HepG2 (cell line): Measurements from ENCODE around the gene RAB15. TPM values are rescaled to one million over a fixed set of nuclear protein-coding genes. Genes with fewer than 3 reads are reported as not detected.

Source experiments
- FOXA1 ChIP-seq, 2 experiments: fragments of 450-650 bp in 1 of 2; sonication (generic) in 1 of 2; formaldehyde crosslinking in 1 of 2; IDR thresholded peaks; 2 replicates each; pipeline versions ENCODE4 v1.4.0 to v1.6.1; 2016 to 2020; ENCODE audit warnings: missing genetic modification reagents in 1 of 2
- FOXO1 ChIP-seq: sonication (generic); formaldehyde crosslinking; IDR thresholded peaks from 2 replicates; pipeline ENCODE4 v1.4.0; 2020; ENCODE audit warnings: missing genetic modification reagents
- GTF3A ChIP-seq: sonication (generic); formaldehyde crosslinking; conservative IDR thresholded peaks from 2 replicates; pipeline ENCODE4 v1.4.0; 2020; ENCODE audit warnings: mild to moderate bottlenecking, missing genetic modification reagents
- HES4 ChIP-seq: sonication (generic); formaldehyde crosslinking; IDR thresholded peaks from 2 replicates; pipeline ENCODE4 v1.9.0; 2021; ENCODE audit warnings: mild to moderate bottlenecking, missing genetic modification reagents, borderline replicate concordance
- MAFK ChIP-seq, 2 experiments: IDR thresholded peaks in 1 of 2; conservative IDR thresholded peaks in 1 of 2; 2 replicates each; pipeline ENCODE4 v1.6.1; 2011; ENCODE audit warnings: improper control_type of control experiment in 2 of 2, low read length in 2 of 2
- MIER3 ChIP-seq: IDR thresholded peaks from 2 replicates; pipeline ENCODE4 v1.6.1; 2016; ENCODE audit warnings: missing compliant biosample characterization, borderline replicate concordance
- MYPOP ChIP-seq: sonication (generic); formaldehyde crosslinking; IDR thresholded peaks from 2 replicates; pipeline ENCODE4 v1.8.1; 2023; ENCODE audit warnings: mild to moderate bottlenecking, moderate library complexity, missing genetic modification reagents
- MZF1 ChIP-seq: sonication (generic); formaldehyde crosslinking; IDR thresholded peaks from 2 replicates; pipeline ENCODE4 v1.8.1; 2023; ENCODE audit warnings: mild to moderate bottlenecking, missing genetic modification reagents, borderline replicate concordance
- ONECUT2 ChIP-seq: sonication (generic); formaldehyde crosslinking; IDR thresholded peaks from 2 replicates; pipeline ENCODE4 v1.4.0; 2020; ENCODE audit warnings: missing genetic modification reagents
- POLR2A ChIP-seq, 2 experiments: IDR thresholded peaks; 2 replicates each; pipeline ENCODE4 v1.6.1; 2011; ENCODE audit warnings: low read depth in 2 of 2, low read length in 2 of 2, mild to moderate bottlenecking in 1 of 2, moderate library complexity in 1 of 2; ENCODE audit not compliant: insufficient read depth in 1 of 2
- REPIN1 ChIP-seq: sonication (generic); formaldehyde crosslinking; IDR thresholded peaks from 2 replicates; pipeline ENCODE4 v1.8.0; 2022; ENCODE audit warnings: missing genetic modification reagents, low read depth, mild to moderate bottlenecking, borderline replicate concordance
- SMAD9 ChIP-seq: sonication (generic); formaldehyde crosslinking; IDR thresholded peaks from 2 replicates; pipeline ENCODE4 v1.5.1; 2020; ENCODE audit warnings: mild to moderate bottlenecking, missing genetic modification reagents
- SRSF9 ChIP-seq: fragments of 200-400 bp; formaldehyde crosslinking; IDR thresholded peaks from 2 replicates; pipeline ENCODE4 v1.6.1; 2018; ENCODE audit warnings: borderline replicate concordance, mild to moderate bottlenecking, low read depth, low read length; ENCODE audit not compliant: insufficient read depth, poor library complexity, severe bottlenecking
- TCF7 ChIP-seq: sonication (generic); IDR thresholded peaks from 2 replicates; pipeline ENCODE4 v1.6.1; 2016; ENCODE audit warnings: antibody characterized with exemption, low read depth
- TP53 ChIP-seq: sonication (generic); formaldehyde crosslinking; conservative IDR thresholded peaks from 2 replicates; pipeline ENCODE4 v1.4.0; 2020; ENCODE audit warnings: missing genetic modification reagents
- ZBTB14 ChIP-seq: sonication (generic); formaldehyde crosslinking; IDR thresholded peaks from 2 replicates; pipeline ENCODE4 v1.4.0; 2020; ENCODE audit warnings: missing genetic modification reagents
- ZNF335 ChIP-seq: sonication (generic); formaldehyde crosslinking; IDR thresholded peaks from 2 replicates; pipeline ENCODE4 v1.4.0; 2020; ENCODE audit warnings: missing genetic modification reagents
- ZNF614 ChIP-seq: IDR thresholded peaks from 2 replicates; pipeline ENCODE4 v1.6.1; 2018; ENCODE audit warnings: missing biosample characterization, missing genetic modification reagents, inconsistent platforms, borderline replicate concordance
- ZNF672 ChIP-seq: sonication (generic); formaldehyde crosslinking; IDR thresholded peaks from 2 replicates; pipeline ENCODE4 v1.8.1; 2022; ENCODE audit warnings: missing genetic modification reagents
- ZNF800 ChIP-seq: sonication (generic); formaldehyde crosslinking; IDR thresholded peaks from 2 replicates; pipeline ENCODE4 v1.4.0; 2020; ENCODE audit warnings: missing genetic modification reagents
- ZNF883 ChIP-seq: sonication (generic); formaldehyde crosslinking; IDR thresholded peaks from 2 replicates; pipeline ENCODE4 v1.5.1; 2020; ENCODE audit warnings: mild to moderate bottlenecking, missing genetic modification reagents; ENCODE audit errors: not compliant biosample characterization
- polyA plus RNA-seq, 8 experiments: library from polyadenylated mRNA; depleted of rRNA in 3 of 8; stranded (reverse) in 7 of 8; unstranded in 1 of 8; fragments of >200 nt; fragmentation: Illumina TruSeq in 4 of 8; extraction: Trizol in 4 of 8; gene quantifications; 2 replicates each; pipeline versions ENCODE4 v1.2.1 to v1.2.3, GENCODE V29; 2011 to 2016; ENCODE audit warnings: low read depth in 4 of 8, missing spikeins in 1 of 8, mixed read lengths in 1 of 8; ENCODE audit not compliant: insufficient read depth in 1 of 8
- total RNA-seq, 5 experiments: library from RNA; depleted of rRNA; stranded (reverse); fragments of >200 nt; fragmentation: Illumina TruSeq; extraction: Trizol; gene quantifications; 2 replicates each; pipeline ENCODE4 v1.2.3, GENCODE V29; 2016; ENCODE audit warnings: low read depth in 1 of 5
- TF ChIP-seq, protein P1 (sequence below): sonication (generic); formaldehyde crosslinking; IDR thresholded peaks from 2 replicates; pipeline ENCODE4 v1.9.0; 2021; ENCODE audit warnings: missing genetic modification reagents, borderline replicate concordance
- TF ChIP-seq, protein P2 (sequence below): sonication (generic); formaldehyde crosslinking; conservative IDR thresholded peaks from 2 replicates; pipeline ENCODE4 v1.5.0; 2020; ENCODE audit warnings: missing genetic modification reagents

The RAB15 gene
- total and polyA plus RNA-seq, 2 of the 13 experiments (the other 11 are each of a cell fraction or from before 2014, with no cell fraction given): 7.4 to 18.5 TPM

- TF ChIP-seq ZBTB14 (CRISPR knock-in tag): no peak
- TF ChIP-seq FOXA1 (IDR thresholded peaks at IDR 0.05): no peak
- no peak for TF ChIP-seq FOXA1 (CRISPR knock-in tag; IDR thresholded peaks at IDR 0.05)
- no peak for TF ChIP-seq REPIN1 (CRISPR knock-in tag)
- no peak for TF ChIP-seq ONECUT2 (CRISPR knock-in tag)
- TF ChIP-seq ZNF800: no peak
- TF ChIP-seq HES4: 0 out of 2 replicates have a peak, but pooled peaks have one; percentile 68
- no peak for TF ChIP-seq GTF3A (CRISPR knock-in tag)
- no peak for TF ChIP-seq SRSF9
- TF ChIP-seq TP53 (CRISPR knock-in tag): no peak
- no peak for TF ChIP-seq FOXO1 (CRISPR knock-in tag)
- no peak for TF ChIP-seq ZNF672
- no peak for TF ChIP-seq ZNF883 (CRISPR knock-in tag)
- TF ChIP-seq POLR2A (IDR thresholded peaks at IDR 0.05; ENCODE audit: insufficient read depth in 1 of 2, low read depth in 2 of 2, low read length in 2 of 2): peak; percentile 60 to 74
- TF ChIP-seq, protein P1, sequence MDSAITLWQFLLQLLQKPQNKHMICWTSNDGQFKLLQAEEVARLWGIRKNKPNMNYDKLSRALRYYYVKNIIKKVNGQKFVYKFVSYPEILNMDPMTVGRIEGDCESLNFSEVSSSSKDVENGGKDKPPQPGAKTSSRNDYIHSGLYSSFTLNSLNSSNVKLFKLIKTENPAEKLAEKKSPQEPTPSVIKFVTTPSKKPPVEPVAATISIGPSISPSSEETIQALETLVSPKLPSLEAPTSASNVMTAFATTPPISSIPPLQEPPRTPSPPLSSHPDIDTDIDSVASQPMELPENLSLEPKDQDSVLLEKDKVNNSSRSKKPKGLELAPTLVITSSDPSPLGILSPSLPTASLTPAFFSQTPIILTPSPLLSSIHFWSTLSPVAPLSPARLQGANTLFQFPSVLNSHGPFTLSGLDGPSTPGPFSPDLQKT: no peak
- no peak for TF ChIP-seq TCF7
- TF ChIP-seq MYPOP (CRISPR knock-in tag): no peak
- TF ChIP-seq MZF1 (CRISPR knock-in tag): no peak
- no peak for TF ChIP-seq SMAD9 (CRISPR knock-in tag)
- no peak for TF ChIP-seq MAFK (conservative IDR thresholded peaks at IDR 0.05 in 1 of 2, IDR thresholded peaks at IDR 0.05 in 1 of 2; ENCODE audit: low read length in 2 of 2)
- no peak for TF ChIP-seq MIER3 (CRISPR knock-in tag)
- TF ChIP-seq, protein P2, sequence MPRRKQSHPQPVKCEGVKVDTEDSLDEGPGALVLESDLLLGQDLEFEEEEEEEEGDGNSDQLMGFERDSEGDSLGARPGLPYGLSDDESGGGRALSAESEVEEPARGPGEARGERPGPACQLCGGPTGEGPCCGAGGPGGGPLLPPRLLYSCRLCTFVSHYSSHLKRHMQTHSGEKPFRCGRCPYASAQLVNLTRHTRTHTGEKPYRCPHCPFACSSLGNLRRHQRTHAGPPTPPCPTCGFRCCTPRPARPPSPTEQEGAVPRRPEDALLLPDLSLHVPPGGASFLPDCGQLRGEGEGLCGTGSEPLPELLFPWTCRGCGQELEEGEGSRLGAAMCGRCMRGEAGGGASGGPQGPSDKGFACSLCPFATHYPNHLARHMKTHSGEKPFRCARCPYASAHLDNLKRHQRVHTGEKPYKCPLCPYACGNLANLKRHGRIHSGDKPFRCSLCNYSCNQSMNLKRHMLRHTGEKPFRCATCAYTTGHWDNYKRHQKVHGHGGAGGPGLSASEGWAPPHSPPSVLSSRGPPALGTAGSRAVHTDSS: no peak
- TF ChIP-seq ZNF335 (CRISPR knock-in tag): no peak
- TF ChIP-seq ZNF614 (CRISPR knock-in tag): no peak
Observed at GRCh38 chr14:64947710-64948611, 24.2 kb downstream of the RAB15 start (continued).
